Fibroblast of the conjunctiva (primary cell): Measurements from ENCODE around the gene CEP72.
A peak's percentile ranks its signal among the peaks of the same experiment; 100 is the strongest.

Experiments used
- DNase-seq: peaks from one replicate; pipeline ENCODE4 v3.0.0-alpha.2; 2010; ENCODE audit warnings: low read depth

The CEP72 gene

GRCh38 chr5:660491-661030 is 48.4 kb downstream of the CEP72 start:
- no peak for DNase-seq

- DNase-seq, result no peak
These were observed 50.0 kb downstream of the CEP72 start for GRCh38 chr5:661891-662750.

- no peak for DNase-seq
These were observed 50.8 kb downstream of the CEP72 start for GRCh38 chr5:662751-663435.

GRCh38 chr5:663436-664342 is 51.5 kb downstream of the CEP72 start:
- no peak for DNase-seq

GRCh38 chr5:664343-664993 is 52.3 kb downstream of the CEP72 start:
- no peak for DNase-seq

GRCh38 chr5:664994-665360 is 52.8 kb downstream of the CEP72 start:
- DNase-seq, result no peak

- DNase-seq, result no peak
These were observed 53.4 kb downstream of the CEP72 start for GRCh38 chr5:665541-665955.

- no peak for DNase-seq
These were observed 54.0 kb downstream of the CEP72 start for GRCh38 chr5:665956-666711.

- DNase-seq, result no peak
These were observed 54.8 kb downstream of the CEP72 start for GRCh38 chr5:666816-667498.

- DNase-seq, result no peak
These were observed 56.3 kb downstream of the CEP72 start for GRCh38 chr5:668283-668995.

GRCh38 chr5:669111-669841 is 57.1 kb downstream of the CEP72 start:
- no peak for DNase-seq

GRCh38 chr5:669842-670395 is 57.8 kb downstream of the CEP72 start:
- DNase-seq, result no peak

GRCh38 chr5:670396-671270 is 58.5 kb downstream of the CEP72 start:
- DNase-seq, result no peak

GRCh38 chr5:671459-672328 is 59.6 kb downstream of the CEP72 start:
- peak; percentile 18 for DNase-seq

GRCh38 chr5:672329-673160 is 60.4 kb downstream of the CEP72 start:
- DNase-seq, result peak; percentile 77
